Stimulated activated CD4-positive, alpha-beta T cell treated with anti-CD3 and anti-CD28 coated beads, Interleukin-1b, Interleukin-23, amount 100 ng/mL, for 24 hours (primary cell): Measurements from ENCODE around the gene ATPAF2.

Experiments
- DNase-seq, 4 experiments: peaks; one replicate each; pipeline ENCODE4 v3.0.0-alpha.2; 2020; ENCODE audit warnings: low read depth in 4 of 4, low spot score in 1 of 4

Gene ATPAF2

GRCh38 chr17:18039535-18040260, 730 bp upstream of the ATPAF2 start:
- peak in 1 of 4 experiments; percentile 4 for DNase-seq

GRCh38 chr17:18038149-18038850, 668 bp downstream of the ATPAF2 start:
- peak in 1 of 4 experiments; percentile 11 for DNase-seq

GRCh38 chr17:18037486-18037885, 1.5 kb downstream of the ATPAF2 start:
- DNase-seq = no peak

GRCh38 chr17:18035704-18036103, 3.3 kb downstream of the ATPAF2 start:
- no peak for DNase-seq

- DNase-seq = peak in 2 of 4 experiments; percentile 13 to 18
Observed at GRCh38 chr17:18033442-18034099, 5.4 kb downstream of the ATPAF2 start.

GRCh38 chr17:18031955-18032354, 7.0 kb downstream of the ATPAF2 start:
- no peak for DNase-seq

GRCh38 chr17:18028952-18029540, 9.9 kb downstream of the ATPAF2 start:
- no peak for DNase-seq

- no peak for DNase-seq
Observed at GRCh38 chr17:18028114-18028951, 10.6 kb downstream of the ATPAF2 start.

- DNase-seq = no peak
Observed at GRCh38 chr17:18027280-18027679, 11.7 kb downstream of the ATPAF2 start.

GRCh38 chr17:18025945-18026776, 12.8 kb downstream of the ATPAF2 start:
- no peak for DNase-seq

GRCh38 chr17:18025241-18025944, 13.6 kb downstream of the ATPAF2 start:
- peak in 1 of 4 experiments; percentile 17 for DNase-seq

GRCh38 chr17:18021372-18021771, 17.6 kb downstream of the ATPAF2 start:
- no peak for DNase-seq

GRCh38 chr17:18020971-18021370, 18.0 kb downstream of the ATPAF2 start:
- DNase-seq = no peak

- no peak for DNase-seq
Observed at GRCh38 chr17:18019838-18020154, 19.2 kb downstream of the ATPAF2 start.

- DNase-seq = no peak
Observed at GRCh38 chr17:18018411-18018921, 20.5 kb downstream of the ATPAF2 start.

- DNase-seq = no peak
Observed at GRCh38 chr17:18017958-18018357, 21.0 kb downstream of the ATPAF2 start.

GRCh38 chr17:18016426-18016825, 22.5 kb downstream of the ATPAF2 start:
- no peak for DNase-seq

- DNase-seq = no peak
Observed at GRCh38 chr17:18015593-18015992, 23.4 kb downstream of the ATPAF2 start.

- no peak for DNase-seq
Observed at GRCh38 chr17:18014006-18014405, 25.0 kb downstream of the ATPAF2 start.
